ENCODE data around the gene EFR3B.

The EFR3B gene

DNA sequence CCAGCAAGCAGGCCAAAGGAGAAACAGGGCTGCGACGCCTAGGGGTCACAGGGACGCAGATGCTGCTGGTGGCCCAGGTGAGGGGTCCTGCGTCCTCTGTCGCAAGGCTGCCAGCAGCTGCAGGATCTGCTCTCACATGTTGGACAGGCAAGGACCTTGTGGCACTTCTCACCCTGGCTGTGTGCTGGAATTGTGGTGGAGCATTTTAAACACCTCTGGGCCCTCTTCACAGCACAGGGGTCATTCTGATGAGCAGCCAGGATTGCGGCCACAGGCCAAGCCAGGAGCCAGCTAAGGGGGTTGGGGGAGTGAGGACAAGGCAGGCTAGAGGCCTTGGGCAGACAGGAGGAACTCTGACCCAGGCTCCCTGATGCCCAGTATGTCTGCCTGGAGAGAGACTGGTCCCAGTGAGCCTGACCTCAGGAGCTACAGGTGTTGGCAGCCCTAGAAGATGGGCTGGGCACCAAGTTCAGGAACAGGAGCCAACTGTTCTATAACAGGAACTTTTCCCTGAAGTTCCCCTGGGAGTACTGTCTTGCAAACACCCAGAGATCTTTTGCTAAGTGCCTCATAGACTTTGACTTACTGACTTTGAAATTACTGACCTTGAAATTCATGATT is 40.2 kb downstream of the EFR3B start:
- no peak for DNase-seq (ENCODE audit: low read depth)
- H3K4me3 ChIP-seq (ENCODE audit: low read depth, low read length), result no peak overlapping the region
- TF ChIP-seq, protein P1, sequence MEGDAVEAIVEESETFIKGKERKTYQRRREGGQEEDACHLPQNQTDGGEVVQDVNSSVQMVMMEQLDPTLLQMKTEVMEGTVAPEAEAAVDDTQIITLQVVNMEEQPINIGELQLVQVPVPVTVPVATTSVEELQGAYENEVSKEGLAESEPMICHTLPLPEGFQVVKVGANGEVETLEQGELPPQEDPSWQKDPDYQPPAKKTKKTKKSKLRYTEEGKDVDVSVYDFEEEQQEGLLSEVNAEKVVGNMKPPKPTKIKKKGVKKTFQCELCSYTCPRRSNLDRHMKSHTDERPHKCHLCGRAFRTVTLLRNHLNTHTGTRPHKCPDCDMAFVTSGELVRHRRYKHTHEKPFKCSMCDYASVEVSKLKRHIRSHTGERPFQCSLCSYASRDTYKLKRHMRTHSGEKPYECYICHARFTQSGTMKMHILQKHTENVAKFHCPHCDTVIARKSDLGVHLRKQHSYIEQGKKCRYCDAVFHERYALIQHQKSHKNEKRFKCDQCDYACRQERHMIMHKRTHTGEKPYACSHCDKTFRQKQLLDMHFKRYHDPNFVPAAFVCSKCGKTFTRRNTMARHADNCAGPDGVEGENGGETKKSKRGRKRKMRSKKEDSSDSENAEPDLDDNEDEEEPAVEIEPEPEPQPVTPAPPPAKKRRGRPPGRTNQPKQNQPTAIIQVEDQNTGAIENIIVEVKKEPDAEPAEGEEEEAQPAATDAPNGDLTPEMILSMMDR (IDR thresholded peaks at IDR 0.05; ENCODE audit: low read depth, low read length), result no peak
- TF ChIP-seq, protein P2, sequence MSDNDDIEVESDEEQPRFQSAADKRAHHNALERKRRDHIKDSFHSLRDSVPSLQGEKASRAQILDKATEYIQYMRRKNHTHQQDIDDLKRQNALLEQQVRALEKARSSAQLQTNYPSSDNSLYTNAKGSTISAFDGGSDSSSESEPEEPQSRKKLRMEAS (IDR thresholded peaks at IDR 0.05; ENCODE audit: low read depth, low read length), result no peak
- TF ChIP-seq POLR2A (IDR thresholded peaks at IDR 0.05; ENCODE audit: extremely low read depth, insufficient read length) (no peak), MYC (IDR thresholded peaks at IDR 0.05; ENCODE audit: low read depth, low read length) (no peak)

DNA sequence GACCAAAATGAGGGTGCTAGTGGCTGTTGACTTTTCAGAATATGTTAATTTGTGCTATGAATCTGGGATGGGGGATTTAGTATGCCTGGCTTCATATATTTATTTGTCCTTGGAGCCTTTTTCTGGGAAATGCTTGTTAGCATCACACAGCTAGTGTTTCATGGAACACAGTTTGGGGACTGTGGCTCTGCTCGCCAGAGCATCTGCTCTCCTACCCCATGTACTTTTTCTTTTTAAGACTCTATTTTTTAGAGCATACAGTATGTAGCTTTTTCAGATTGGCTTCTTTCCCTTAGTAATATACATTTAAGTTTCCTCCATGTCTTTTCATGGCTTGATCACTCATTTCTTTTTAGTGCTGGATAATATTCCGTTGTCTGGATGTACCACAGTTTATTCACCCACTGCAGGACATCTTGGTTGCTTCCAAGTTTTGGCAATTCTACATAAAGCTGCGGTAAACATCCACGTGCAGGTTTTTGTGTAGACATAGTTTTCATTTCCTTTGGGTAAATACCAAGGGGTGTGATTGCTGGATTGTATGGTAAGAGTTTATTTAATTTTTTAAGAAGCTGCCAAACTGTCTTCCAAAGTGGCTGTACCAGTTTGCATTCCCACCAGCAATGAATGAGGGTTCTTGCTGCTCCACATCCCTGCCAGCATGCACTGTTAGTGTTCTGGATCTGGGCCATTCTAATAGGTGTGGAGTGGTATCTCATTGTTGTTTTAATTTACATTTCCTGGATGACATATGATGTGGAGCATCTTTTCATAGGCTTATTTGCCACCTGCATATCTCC is 44.1 kb downstream of the EFR3B start:
- no peak for DNase-seq (ENCODE audit: low read depth)
- no peak overlapping the region for H3K4me3 ChIP-seq (ENCODE audit: low read depth, low read length)
- TF ChIP-seq, protein P2 (IDR thresholded peaks at IDR 0.05; ENCODE audit: low read depth, low read length), result no peak
- TF ChIP-seq POLR2A (IDR thresholded peaks at IDR 0.05; ENCODE audit: extremely low read depth, insufficient read length) (no peak), MYC (IDR thresholded peaks at IDR 0.05; ENCODE audit: low read depth, low read length) (no peak)
- TF ChIP-seq, protein P1 (IDR thresholded peaks at IDR 0.05; ENCODE audit: low read depth, low read length), result no peak

DNA sequence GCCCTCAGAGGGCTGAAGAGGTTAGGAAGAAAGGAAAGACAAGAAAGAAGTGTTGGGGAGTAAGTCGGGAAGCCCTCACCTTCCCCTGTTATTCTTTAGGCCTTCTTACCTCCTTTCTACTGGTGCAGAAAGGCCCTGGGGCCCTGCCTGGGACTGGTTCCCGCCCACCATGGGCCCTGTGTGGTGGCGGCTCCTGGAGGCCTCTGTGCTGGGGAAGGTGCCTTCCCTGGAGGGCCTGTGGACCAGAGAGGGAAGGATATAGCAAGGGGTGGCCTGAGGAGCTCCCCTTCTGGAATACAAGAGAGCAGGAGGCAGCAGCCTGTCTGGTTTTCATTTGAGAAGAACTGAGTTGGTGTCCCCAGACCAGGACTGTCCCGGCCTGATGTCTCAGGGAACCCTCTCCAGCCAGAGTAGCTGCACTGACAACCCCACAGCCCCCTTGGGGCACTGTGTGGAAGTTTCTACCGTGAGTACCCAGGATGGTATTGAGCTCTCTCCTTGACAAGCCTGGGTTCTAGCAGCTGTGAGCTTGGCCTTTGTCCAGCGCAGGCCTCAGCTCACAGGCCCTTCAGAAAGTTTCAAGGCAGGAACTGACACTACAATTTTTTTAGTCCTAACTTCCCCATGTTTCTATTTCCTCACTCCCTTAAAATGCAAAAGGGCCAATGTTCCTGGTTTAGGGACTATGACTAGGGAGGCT is 47.1 kb downstream of the EFR3B start:
- H3K4me3 ChIP-seq (ENCODE audit: low read depth, low read length), result no peak overlapping the region
- TF ChIP-seq POLR2A (IDR thresholded peaks at IDR 0.05; ENCODE audit: extremely low read depth, insufficient read length), result no peak
- no peak for TF ChIP-seq MYC (IDR thresholded peaks at IDR 0.05; ENCODE audit: low read depth, low read length)
- TF ChIP-seq, protein P2 (IDR thresholded peaks at IDR 0.05; ENCODE audit: low read depth, low read length), result no peak
- TF ChIP-seq, protein P1 (IDR thresholded peaks at IDR 0.05; ENCODE audit: low read depth, low read length), result no peak
- DNase-seq (ENCODE audit: low read depth), result no peak

DNA sequence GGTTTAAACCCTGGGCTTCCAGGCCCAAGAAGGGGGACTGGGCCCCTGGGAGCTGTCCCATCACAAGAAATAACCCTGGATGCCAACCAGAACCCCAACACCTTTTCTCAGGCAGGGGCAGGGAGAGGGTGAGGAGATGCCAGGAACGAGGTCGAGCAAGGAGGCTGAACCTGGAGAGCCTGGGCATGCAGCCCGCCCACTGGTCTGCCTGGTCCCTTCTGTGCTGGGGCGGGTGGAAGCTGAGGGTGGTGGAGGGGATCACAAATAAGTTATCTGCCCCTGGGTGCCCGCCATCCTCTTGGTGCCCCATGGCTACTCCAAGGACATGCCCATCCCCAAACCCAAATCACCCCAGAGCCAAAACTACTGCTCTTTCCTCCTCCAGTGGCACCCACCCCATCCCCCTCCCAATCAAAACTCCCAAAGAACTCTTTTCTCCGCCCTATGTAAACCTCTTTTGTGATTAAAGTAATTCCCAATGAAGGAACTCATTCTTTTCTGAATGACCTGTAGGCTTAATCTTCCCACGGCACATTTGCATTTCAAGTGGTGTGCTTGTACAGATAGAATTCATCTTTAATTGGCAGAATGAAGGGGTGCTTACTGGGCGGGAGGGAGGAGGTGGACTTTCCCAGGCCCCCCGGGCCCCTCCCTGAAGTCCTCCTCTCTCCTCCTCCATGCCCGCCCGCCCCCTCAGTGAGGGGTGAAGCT is 47.9 kb downstream of the EFR3B start:
- no peak for DNase-seq (ENCODE audit: low read depth)
- TF ChIP-seq, protein P1 (IDR thresholded peaks at IDR 0.05; ENCODE audit: low read depth, low read length), result no peak
- TF ChIP-seq POLR2A (IDR thresholded peaks at IDR 0.05; ENCODE audit: extremely low read depth, insufficient read length), result no peak
- TF ChIP-seq, protein P2 (IDR thresholded peaks at IDR 0.05; ENCODE audit: low read depth, low read length), result no peak
- TF ChIP-seq MYC (IDR thresholded peaks at IDR 0.05; ENCODE audit: low read depth, low read length), result no peak
- H3K4me3 ChIP-seq (ENCODE audit: low read depth, low read length), result no peak overlapping the region

DNA sequence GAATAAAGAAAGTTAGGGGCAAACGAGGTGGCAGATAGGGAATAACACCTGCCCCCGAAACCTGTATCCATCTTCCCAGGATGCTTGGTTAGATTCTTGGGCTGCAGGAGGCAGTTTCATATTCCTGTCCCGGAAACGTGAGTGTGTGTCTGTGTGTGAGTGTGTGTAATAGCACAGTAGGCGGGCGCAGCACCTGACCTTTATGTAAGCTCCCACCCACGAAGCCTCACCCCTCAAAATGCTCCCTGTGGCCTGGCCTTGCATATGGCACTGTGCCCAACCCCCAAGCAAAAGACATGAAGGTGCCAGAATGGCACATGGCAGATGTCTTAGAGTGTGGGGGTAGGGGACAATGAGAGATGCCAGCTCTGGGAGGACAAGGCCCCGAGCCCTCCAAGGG is 48.9 kb downstream of the EFR3B start:
- no peak overlapping the region for H3K4me3 ChIP-seq (ENCODE audit: low read depth, low read length)
- TF ChIP-seq, protein P1 (IDR thresholded peaks at IDR 0.05; ENCODE audit: low read depth, low read length), result no peak
- no peak for TF ChIP-seq POLR2A (IDR thresholded peaks at IDR 0.05; ENCODE audit: extremely low read depth, insufficient read length)
- no peak for DNase-seq (ENCODE audit: low read depth)

Measured in NB4 (cell line).